HG02759 (cell line): ENCODE data around the gene PTPRJ.

ENCODE experiments used
- ATAC-seq: cut with Tn5 transposase; IDR thresholded peaks from one replicate; pipeline ENCODE4 v1.9.1; 2021; ENCODE audit warnings: mild to moderate bottlenecking, moderate library complexity; ENCODE audit not compliant: unreplicated experiment

The PTPRJ gene

DNA sequence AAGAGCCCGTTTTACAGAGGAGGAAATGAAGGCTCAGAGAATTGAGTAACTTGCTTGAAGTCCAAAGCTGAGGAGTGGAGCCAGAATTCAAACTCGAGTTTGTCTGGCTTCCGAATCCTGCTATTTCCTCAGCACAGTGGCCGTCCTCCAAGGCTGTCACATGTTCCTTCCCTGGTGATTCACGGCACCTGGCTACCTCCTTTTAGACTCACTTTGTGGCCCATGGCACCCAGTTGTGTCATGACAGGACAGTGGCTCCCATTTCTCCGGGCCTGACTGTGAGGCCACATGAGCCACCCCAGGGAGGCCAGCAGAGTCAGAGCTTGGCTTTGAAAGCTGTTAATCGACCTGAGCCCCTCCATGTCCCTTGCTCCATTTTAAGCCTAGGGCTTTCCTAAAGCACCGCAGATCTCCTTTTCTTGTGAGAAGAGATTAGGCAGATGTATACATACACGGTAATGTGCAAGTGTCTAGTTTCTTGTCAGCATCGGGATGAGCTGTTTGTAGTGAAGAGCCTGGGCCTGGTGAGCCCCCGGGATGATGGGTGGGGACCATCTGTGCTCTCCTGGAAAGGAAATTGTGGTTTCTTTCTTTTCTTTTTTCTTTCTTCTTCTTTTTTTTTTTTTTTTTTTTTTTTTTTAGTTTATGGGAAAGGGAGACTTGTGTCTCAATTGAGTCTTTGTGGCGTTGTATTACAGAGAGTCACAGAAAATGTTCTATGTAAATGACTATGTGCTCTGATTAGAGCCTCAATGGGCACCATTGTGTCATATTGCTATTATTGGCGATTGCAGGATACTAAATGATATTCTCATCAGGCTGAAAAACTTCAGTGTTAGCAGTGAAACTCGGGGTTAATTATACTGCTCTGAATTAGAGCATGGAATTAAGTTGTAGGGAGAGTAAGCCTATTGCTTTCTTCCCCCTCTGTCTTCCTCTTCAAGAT lies 54.8 kb downstream of the PTPRJ start:
- ATAC-seq = no peak

DNA sequence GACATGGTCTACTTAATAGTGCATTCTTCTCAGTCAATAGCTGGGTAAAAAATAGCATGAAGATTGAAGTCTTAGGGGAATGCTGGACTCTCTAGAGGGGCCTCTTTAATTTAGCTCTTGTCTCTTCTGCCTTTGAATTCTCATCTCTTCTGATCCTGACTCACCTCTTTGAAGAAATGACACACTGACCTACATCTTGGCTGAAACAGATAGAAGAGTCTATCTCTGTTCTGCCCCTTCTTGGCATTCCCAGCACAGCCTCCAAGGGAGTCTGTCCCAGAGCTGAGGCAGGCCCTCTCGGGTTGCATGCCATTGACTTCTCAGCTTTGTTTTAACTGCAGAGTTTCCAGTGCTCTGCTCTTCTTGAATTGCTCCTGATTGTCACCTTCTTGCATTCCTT lies 55.7 kb downstream of the PTPRJ start:
- no peak for ATAC-seq

DNA sequence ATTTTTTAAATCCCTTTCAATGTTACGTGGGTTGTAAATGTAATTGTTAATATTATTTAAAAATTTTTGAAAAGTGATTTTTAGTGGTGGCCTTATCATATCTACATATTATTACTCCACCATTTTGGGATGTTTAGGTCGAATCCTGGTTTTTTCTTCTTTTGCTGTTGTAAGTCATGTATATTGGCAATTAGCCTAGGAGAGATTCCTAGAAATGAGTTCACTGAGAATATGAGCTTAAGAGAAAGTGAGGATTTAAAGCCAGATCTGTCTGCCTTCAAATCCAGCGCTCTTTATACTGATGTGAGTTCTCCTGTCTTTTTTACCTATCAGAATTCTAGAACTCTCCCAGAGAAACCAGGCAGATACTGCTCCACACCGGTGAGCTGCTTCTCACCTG lies 56.1 kb downstream of the PTPRJ start:
- ATAC-seq = no peak

DNA sequence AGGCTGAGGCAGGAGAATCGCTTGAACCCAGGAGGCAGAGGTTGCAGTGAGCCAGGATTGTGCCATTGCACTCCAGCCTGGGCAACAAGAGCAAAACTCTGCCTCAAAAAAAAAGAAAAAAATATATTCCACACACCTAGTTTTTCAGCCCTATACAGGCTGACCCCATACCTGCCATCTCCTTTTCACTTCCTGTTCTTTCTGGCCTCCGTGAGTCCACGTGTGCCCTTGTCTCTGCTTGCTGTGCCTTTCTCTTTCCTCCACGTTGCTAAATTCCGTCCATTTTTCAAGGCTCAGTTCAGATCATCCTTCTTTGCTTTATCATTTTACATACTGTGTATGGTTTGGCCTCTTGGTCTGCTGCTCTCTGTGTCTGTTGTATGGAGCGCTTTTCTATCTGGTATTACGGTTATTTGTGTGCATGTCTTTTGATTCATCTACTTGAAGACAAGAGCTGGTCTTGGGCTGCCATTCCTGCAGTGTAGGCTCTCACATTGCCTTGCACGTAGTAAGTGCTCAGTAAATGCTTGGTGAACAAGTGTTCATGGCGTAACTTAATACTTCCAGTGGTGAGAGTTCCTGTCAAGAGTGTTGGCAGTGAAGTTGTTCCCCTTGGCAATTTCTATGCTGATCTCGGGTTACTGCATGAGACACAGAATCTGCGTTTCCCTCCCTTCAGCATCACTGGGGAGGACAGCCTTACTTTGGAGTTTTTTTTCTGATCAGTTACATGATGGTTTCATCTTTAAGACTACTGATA lies 57.5 kb downstream of the PTPRJ start:
- no peak for ATAC-seq

DNA sequence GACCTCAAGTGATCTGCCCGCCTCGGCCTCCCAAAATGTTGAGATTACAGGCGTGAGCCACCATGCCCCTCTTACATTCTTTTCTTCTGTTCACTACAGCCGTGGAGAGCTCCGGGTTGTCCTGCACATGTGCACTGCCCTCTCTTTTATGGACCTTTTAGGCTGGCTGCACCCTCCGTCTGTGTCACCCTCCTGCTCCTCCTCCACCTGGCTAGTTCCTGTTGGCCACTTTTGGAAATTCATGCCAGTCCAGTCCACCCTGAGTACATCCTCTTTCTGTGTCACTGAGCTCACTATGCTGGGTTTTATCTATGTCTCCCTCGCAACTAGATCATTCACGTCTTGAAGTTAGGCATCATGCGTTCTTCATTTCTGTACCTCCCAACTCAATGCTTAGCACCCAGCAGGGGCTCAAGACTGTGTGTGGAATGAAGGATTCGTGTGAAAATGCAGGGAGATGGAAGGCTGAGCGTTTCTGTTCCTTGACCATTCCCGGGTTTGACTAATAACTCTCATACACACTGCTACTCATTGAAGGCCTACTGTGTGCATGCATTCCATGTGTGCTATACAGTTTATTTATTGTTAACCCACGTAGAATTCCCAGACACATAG lies 60.6 kb downstream of the PTPRJ start:
- ATAC-seq = no peak

DNA sequence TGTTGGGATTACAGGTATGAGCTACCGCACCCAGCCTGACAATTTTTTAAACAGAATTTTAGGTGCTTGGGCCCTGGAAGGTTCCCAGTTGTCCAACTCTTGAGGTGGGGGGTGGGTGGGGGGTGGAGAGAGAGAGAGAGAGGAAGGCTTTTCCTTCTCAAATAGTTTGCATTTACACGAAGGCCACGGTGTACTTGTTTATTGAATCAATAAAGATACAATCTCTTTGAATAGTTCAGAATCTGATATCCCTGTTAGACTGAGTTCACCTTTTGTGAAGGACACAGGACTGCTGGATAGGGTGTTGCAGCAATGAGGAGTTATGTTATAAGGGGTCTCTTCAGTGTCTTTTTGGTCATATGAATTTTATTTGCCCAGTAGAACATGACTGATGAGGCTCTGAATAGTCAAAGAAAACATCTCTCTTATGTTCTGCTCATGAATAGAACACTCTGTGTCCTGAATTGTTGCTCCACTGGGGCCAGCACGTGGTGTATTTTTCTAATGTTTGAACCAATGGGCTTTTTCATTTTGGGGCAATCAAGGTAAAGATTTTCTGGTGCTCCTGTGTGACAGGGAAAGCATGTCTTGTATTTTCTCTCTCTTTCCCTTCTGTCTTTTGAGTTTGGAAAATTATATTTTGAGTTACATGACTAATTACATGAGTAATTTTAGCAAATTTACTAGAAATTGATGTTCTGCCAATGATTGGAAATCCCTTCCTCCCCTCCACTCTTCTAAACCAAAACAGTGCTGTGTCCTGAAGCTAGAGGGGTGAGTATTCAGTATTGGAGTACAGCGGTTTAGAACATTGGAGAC lies 61.7 kb downstream of the PTPRJ start:
- ATAC-seq = no peak

GRCh38 chr11:48043111-48043990 lies 63.0 kb downstream of the PTPRJ start:
- no peak for ATAC-seq

GRCh38 chr11:48043991-48044512 lies 63.7 kb downstream of the PTPRJ start:
- ATAC-seq = no peak

DNA sequence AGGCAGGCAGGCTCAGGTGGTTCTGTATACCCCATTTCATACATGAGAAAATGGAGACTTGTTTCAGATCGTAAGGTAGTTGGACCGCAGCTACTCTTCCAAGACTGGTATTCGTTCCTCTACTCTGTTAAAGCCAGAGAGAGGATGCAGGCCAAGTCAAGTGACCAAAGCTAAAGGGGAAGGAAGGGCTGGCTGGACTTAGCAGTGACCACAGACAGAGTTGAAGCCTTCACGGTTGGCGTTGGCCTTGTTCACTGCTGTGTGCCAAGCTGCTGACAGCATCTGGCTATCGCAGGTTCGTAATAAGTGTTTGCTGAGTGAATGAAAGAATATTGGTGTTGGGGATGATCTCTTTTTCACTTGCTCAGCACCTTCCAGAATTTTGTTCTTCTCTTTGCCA lies 64.2 kb downstream of the PTPRJ start:
- no peak for ATAC-seq

DNA sequence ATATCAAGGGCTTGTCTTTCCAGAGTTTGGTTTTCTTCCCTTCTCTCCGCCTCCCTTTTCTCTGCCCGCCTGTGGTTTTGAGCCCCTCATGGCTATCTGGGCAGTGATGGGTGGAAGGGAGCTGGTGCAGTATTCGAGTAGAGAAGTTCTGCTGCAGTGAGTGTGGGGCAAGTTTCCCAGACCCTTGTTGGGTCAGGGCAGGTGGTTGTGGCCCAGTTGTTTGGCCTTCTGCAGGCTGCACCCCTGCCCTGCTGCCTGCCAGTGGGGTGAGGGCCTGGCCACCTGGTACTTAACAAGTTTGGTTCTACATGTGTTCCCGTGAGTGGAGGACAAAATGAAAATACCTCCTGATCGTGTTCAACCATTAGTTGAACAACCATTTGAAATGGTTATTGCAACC lies 65.2 kb downstream of the PTPRJ start:
- no peak for ATAC-seq

GRCh38 chr11:48047616-48048015 lies 67.3 kb downstream of the PTPRJ start:
- ATAC-seq = no peak

DNA sequence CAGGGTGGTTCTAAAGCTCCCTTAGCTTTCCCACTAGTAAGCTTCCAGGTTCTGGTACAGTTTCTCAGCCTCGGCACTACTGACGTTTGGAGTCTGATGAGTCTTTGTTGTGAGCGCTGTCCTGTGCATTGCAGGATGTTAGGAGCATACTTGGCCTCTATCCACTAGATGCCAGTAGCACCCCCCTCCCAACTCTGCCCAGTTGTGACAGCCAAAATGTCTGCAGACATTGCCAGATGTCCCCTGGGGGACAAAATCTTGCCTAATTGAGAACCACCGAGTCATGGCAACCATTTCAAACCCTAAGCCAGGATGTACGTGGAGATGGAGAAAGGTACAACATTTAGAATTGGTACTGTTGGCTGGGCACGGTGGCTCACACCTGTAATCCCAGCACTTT lies 68.7 kb downstream of the PTPRJ start:
- no peak for ATAC-seq

GRCh38 chr11:48050304-48050703 lies 69.9 kb downstream of the PTPRJ start:
- no peak for ATAC-seq

- no peak for ATAC-seq
Observed at GRCh38 chr11:48051217-48051830, 71.0 kb downstream of the PTPRJ start.

DNA sequence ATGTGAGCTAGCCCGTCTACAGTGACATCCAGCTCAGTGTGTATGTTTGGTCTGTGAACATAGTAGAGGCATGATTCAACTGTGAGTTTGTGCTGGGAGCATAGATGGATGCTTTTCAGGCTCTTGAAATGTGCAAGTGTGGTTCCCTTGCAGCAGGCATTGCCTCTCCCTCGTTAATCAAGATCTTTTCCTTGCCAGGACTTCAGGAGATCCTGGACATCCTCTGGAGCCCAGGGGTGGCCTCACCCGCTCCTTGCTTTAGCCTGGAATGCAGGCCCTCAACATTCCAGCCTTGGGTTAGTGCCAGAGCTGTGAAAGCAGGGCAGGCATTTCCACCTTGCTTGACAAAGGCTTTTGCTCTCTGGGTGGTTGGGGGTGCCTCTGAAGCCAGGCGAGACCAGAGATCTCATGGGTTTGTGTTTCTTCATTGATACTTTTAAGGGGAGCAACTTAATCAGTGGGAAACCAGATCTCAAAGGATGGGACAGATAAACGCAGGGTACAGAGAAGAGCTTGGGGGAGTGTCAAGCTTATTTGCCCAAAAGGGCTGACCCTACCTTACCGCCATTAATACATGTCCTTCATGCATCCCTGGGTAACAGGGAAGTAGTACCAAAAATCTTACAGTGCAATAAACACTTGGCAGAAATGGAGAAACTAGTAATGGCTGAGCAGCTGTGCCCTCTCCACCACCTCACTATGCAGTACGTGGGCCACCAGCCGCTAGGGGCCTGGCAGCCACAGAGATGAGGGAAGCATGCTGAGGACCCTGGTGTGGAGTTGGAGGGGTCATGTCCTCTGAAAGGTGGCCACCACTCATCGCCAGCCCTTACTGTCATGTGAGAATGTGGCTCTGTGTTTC lies 72.1 kb downstream of the PTPRJ start:
- no peak for ATAC-seq

- no peak for ATAC-seq
Observed at GRCh38 chr11:48054994-48055291, 74.6 kb downstream of the PTPRJ start.

DNA sequence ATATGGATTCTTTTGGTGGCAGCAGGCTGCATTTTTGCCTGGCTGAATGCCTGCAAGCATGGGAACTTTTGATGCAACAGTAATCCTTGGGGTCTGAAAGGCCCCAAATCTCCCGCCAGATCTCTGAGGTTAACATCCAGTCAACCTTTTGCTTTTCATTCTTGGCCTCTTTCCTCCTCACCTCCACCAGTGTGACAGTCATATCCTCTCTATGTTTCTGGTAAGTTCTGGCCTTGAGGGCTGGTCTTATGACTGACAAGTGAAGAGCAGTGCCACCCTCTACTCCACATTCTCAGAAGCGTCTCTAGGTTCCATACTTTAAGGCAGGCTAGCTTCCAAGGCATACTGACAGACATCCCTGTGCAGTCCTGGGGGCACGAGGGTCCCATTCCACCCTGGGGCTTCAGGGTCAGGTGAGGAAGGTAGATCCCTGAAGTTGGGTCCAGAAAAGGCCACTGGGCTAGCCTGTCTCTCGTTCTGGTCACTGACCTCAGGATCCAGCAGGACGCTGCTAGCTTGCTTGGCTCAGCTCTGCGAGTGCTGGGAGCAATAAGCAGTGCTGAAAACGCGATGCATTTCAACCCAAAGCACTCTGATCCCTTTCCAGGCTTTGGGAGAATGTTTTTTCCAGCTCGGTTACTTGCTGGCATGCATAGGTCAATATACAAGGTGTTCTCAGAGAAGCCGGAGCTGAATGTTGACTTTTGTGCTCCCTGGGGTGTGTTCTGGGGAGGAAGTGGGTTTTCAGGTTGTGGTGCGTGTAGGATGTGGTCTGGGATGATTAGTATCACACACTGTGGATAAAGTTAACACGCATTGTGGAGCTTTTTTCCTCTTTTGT lies 75.2 kb downstream of the PTPRJ start:
- ATAC-seq = no peak
